NCI-H460 (cell line): ENCODE results near the gene DGKI. TPM values are rescaled to one million over a fixed set of nuclear protein-coding genes. Genes with fewer than 3 reads are reported as not detected.

Source experiments
- DNase-seq: peaks from one replicate; pipeline ENCODE4 v3.0.0-alpha.2; 2016; ENCODE audit warnings: low read depth; ENCODE audit errors: extremely low read depth
- total RNA-seq: library from RNA; depleted of rRNA; stranded (reverse); fragments of >200 nt; shearing (Covaris generic); gene quantifications from 2 replicates; pipeline ENCODE4 v1.2.3, GENCODE V29; 2014

The DGKI gene
- total RNA-seq, 1 experiment from 2014 or later = 0.40 TPM

DNA sequence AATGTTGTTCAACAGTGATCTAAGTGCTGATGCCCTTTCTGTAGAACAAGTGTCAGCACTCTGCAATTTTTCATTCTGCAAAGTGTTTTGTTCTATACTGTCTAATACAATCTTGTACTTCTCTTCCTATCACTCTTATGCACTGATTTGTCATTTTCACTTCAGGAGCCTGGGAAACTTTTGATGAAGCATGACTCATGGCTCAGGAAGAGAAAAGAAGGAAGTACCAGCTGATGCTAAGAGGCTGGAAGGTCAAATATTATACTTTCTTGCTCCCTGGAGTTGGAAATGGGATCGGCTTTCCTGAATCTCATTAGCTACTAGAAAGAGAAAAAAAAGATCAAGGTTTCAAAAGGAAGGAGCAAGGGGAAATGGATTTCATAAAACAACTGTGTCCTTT lies 45.8 kb downstream of the DGKI start:
- no peak for DNase-seq

DNA sequence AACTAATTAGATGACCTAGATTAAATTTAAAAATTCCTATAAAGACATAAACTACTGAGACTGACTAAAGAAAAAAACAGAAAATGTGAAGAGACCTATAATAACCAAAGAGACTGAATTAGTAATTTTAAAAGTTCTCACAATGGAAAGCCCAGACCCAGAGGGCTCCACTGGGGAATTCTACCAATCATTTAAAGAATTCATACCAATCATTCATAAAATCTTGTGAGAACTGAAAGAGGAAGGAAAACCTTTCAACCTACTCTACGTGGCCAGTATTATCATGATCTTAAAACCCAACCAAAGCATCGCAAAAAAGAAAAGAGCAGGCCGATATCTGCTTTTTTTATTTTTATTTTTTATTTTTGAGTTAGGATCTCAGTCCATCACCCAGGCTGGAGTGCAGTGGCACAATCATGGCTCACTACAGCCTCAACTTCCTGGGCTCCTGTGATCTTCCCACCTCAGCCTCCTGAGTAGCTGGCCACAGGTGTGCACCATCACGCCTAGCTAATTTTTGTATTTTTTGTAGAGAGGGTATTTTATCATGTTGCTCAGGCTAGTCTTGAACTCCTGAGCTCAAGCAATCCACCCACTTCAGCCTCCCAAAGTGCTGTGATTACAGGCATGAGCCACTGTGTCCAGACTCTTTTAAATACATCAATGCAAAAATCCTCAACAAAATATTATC lies 48.6 kb downstream of the DGKI start:
- no peak for DNase-seq

DNA sequence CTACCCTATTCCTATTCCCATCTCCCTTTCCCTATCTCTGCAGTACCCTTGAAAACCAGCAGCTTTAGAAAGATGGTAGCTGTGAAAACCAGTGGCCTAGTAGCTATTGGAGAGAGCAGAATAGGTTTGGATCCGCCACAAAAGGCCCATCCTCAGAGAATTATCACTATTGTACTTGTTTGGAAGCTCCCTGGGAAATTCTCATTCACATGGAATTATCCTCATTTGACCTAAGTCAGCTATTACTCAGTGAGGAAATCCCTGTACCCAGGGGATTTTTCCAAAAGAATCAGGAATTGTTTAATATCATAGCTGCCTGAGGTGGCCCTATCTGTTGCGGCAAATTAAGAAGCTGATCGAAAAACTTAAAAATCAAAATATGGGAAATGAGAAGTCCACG lies 51.6 kb downstream of the DGKI start:
- DNase-seq = no peak

DNA sequence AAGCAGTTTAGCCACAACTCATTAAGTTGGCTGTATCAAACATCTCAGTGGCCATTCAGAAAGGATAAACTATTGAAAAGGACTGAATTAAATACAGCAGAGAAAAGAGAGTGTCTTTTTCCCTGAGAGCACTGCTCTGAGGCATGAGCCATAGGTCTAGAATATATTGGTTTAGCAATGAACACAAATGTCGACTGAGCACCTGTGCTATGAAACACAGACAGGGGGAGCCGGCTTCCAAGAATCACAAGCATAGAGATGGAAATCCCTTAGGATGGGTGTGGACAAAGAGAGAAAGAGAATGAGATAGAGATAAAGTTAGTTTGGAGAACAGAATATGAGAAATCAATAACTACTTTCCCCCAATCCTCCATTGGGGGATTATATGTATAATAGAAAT lies 54.8 kb downstream of the DGKI start:
- no peak for DNase-seq

DNA sequence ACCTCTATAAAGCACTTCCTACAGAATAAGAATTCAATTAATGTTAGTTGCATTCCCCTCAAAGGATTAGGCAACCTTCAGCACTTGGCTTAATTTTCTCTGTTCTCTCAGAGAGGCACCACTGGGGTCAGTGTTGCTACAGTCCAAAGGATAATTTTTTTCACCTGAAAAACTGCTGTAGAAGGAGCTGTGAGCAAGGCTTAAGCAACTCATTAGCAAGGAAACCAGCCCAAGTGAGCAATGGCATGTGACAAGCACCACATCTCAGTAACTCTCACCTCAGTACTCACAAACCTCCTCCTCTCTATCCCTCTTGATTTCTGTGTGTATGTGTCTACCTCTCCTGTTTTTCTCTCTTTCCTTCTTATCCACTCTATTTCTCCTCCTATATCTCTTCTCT lies 55.9 kb downstream of the DGKI start:
- no peak for DNase-seq

DNA sequence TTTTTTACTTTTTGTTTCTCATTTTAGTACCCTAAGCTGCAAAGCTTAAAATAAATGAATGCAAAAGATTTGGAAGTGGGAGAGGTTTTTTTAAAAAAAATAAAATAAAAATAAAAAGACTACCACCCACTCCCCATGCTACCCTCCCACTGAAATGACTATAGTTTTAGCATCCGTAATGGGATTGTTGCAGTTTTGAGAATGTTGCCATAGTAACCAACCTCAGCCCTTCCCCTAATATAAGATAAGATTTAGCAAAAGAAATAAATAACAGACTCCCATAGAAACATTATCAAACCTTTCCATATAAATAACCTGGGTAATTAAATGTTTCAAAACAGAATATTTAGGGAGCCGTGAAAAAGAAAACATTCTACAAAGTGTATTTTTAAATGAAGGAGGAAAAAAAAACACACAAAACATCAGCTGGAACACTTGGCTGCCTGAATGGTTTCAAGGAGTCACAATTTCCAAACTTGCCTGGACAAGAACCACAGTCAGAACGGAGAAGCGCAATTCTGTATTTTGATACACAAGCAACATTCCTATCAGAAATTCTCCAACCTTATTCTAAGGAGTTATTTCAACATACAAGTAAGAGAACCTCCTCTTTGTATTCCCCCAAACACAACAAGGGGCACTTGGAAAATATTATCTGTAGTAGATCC lies 57.4 kb downstream of the DGKI start:
- DNase-seq = no peak

DNA sequence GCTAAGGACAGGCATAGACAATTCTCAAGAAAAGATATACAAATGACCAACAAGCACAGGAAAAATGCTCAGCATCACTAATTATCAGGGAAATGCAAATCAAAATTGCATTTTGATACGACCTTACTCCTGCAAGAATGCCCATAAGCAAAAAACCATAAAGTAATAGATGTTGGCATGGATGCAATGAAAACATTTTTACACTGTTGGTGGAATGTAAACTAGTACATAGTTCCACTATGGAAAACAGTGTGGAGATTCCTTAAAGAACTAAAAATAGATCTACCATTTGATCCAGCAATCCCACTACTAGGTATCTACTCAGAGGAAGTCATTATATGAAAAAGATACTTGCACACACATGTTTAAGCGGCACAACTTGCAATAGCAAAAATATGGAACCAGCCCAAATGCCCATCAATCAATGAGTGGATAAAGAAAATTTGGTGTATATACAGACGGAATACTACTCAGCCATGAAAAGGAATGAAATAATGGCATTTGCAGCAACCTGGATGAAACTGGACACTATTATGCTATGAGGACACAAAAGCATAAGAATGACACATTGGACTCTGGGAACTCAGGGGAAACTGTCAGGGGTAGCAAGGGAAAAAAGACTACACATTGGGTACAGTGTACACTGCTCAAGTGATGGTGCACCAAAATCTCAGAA lies 59.3 kb downstream of the DGKI start:
- DNase-seq = no peak

DNA sequence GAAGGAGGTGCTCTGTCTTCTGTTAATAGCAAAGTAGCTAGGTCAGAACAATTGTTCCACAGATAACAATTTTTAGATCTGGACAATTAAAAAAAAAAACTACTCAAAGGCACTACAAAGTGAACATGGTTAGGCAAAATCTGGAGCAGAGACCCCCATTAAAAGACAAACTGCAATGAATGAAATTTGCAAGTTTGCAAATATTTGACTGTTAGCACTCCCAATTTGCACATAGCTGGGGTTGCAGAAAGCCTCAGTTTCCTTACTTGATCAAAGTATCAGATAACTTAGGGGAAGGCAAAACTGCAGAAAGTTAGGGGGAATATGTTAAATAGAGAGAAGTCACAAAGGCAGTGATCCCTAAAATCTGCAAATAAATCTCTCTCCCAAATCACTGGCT lies 68.3 kb downstream of the DGKI start:
- DNase-seq = no peak

DNA sequence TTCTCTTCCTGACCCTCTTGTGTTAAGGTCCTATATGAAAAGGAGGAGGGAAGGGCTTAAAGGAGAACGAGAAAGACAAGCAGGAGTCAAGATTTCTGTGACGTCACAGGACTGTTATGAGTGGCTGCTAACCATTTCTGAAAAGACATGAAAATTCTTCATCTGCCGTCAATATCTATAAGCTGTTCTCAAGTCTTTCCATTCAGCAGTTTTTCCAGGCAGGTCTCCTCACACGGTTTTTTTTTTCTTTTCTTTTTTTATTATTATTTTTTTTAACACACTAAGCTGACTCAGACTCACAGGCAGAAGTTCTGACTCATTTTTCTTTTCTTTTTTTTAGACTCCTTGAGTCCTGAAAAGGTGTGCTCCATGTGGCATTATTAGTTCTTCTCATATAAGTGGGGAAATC lies 72.0 kb downstream of the DGKI start:
- DNase-seq = no peak

DNA sequence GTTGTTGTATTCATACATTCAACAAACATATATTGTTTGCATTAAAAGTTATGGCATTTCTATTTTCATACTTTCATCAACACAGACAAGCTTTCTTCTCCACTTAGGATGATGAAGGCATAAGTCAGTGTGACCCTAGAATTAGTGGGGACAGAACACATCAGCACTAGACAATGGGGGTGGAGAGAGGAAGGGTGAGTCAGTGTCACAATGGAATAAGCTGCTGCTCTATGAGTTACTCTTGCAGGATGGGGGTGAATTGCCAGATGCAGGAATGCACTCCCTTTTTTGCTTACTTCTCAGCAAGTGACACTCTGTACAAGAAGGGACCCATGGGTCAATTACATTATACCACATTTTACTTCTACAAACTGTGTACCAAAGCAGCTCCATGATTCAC lies 74.0 kb downstream of the DGKI start:
- DNase-seq = no peak

DNA sequence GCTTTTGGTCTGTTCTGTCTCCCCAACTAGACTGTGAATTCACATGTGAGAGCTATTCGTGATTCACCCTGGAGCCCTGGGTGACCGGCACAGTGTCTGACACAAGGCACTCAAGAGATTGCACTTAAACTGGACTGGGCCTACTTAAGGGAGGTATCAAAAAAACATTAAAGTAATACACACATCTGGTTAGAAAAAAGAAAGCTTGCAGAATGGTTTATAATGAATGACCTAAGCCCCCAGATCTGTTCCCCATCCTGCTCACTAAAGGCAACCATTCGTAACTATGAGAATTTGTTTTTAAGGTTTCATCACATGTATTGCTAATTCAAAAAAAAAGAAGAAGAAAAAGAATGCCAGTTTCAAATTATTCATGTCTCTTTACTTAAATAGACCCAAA lies 74.5 kb downstream of the DGKI start:
- DNase-seq = no peak

DNA sequence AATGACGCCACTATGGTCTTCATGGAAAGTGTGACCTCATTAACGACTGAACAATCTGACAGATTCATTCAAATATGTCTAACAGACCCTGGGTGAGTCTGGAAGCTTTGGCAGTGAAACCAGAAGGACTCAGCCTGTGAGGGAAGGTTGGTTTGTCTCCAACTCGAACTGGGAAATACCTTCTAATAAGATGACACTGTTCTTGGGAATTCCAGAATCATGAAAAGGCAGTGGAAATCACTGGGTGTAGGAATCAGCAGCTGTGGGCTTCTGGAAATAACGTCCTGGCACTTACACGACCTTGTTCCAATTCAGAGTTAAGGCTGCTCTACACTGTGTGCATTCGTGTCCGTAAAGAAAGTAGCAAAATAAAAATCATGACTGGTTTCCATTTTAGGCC lies 75.1 kb downstream of the DGKI start:
- no peak for DNase-seq

DNA sequence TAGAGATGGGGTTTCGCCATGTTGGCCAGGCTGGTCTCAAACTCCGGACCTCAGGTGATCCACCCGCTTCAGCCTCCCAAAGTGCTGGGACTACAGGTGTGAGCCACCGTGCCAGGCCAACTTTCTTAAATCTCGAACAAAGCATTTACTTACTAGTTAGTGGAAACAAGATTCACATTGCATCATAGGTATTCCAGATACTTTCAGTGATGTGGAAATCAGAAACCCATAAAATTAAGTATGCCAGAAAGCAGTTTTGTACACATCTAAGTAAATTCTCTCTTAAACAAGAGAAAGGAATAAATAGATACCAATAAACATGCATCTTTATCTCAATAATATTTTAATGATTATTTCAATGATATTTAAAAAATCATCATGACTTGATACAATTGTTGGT lies 75.5 kb downstream of the DGKI start:
- no peak for DNase-seq

DNA sequence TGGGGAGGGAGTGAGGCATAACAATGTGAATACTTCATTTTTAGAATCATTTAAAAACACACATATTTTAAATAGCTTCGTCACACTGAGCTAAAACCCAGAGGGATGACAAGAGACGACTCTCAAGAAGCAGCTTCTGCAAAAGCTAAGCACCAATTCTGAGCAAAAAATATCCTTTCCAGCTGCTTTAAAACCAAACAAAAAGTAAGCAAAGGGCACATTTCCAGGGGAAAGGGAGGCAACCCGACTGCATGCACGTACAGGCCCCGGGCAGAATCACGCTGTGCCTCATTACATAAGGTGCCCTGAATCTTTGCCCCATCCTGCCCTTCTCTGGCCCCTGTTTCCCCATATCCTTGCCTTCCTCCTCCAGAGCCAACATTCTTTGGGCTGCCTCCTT lies 78.4 kb downstream of the DGKI start:
- no peak for DNase-seq

DNA sequence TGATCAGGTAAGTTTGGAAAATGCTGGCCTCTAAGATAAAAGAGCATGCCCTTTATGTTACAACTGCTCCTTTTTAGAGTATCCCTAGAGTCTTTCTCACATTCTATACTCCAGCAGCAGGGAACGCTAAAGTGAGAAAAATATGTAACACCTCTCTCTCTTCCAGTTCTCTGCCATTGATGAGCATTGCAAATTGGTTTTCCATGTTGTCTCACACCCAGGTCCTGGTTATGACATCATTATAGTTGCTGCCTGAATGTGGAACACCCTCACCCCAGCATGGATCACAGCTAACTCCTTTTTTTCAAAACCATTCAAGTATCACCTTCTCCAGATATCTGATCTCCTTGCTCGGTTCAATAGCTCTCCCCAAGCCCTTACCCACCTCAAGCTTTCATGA lies 84.4 kb downstream of the DGKI start:
- no peak for DNase-seq

DNA sequence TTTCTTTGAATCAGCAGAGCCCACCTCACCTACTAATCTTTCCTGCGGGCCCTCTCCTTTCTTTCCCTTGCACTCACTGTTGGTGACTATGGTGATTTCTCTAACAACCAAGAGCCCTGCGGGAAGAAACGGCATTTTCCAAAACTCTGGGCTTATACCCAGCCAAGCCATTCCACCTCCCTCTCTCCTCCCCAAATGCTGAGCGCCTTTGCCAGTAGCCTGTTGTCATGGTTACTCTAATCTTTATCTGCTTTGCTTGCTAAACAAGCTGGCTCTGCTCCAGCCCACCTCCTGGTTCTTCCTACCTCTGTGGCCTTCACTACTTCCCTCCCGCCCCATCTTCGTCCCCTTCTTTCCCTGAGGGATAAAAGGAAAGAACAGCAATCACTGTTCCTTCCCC lies 86.7 kb downstream of the DGKI start:
- no peak for DNase-seq

DNA sequence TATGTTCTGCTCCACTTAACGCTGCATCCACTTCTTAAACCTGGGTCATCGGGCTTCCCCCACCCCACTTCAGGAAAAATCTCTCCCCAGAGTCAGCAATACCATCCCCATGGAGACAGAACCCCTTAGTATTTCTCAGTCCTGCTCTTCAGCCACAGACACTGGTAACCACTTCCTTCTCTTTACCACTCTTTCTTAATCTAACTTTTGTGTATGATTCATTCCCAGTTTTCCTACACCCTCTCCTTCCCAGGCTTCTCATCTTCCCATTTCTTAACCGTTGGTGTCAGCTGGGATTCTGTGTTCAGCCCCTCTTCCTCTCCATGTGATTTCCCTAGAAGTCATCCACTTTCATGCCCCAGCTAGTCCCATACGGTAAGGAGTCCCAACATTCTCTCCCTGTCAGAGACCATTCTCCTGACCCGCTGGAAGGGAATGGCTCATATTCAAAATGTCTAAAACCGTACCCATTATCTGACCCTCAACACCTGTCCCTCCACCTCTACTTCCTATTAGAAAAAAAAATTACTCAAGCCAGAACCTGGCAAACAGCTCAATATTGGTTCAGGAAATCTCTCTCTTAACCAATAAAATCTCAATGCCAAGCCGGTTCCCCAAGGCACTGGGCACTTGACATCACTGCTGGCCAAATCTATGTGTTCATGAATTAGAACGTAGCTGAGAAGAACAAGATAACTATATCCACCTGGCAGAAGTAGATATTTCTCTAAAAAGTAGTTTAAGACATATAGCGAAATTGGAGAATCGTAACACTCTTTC lies 89.4 kb downstream of the DGKI start:
- no peak for DNase-seq

DNA sequence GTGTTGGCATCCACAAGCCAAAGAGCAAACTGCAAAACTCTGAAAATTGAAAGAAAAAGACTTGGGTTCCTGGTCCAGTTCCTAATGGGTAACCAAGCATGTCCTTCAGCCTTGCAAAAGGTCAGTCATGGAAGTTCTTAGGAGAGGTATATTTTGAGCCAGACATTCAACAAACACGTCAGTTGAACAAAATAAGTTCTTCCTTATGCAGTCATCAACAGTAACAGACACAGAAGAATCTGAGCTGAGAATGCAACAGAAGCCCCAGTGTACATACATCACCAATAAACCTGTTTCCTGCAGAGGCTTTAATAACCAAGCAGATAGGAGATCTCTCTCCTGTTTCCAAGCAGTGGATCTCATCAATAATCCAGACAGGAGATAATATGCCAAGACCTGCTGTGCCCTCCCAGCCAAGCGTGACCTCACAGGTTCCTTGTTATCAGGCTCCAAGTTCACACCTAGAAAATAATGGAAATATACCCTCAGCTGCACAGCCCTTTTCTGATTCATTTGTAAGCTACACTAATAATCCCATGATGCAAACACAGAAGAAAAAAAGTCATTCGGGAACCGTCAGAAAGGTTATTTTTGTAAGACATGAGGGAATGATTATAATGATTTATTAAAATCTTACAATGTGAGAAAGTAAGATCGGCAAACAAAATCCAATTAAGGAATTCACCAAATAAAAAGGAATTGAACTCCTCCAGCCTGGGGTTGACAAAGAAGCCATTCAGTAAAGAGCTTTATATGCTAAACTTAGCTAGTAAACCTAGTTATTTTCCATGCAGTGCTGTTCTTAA lies 90.7 kb downstream of the DGKI start:
- no peak for DNase-seq

DNA sequence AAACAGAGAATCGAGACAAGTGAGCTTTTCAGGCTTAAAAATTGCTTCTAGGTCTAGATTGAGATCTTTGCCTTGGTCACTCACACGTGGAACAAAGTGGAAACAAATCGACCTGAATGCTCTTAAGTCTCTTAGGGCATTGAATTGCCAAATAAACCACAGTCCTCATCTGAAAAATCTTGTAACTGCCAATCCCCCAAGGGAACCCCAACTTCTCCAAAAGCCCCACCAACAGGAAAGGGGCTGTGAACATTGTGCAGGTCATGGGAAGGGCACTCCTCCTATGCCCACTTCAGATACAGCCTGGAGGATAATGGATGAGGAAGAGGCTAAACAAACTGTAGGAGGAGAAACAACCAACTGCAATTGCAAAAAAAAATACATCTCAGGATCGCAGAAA lies 91.3 kb downstream of the DGKI start:
- DNase-seq = no peak
